Ovary (tissue), 9 donors: ENCODE measurements around the gene GYS1. TPM values are rescaled to one million over a fixed set of nuclear protein-coding genes. Genes with fewer than 3 reads are reported as not detected.

Source experiments
- DNase-seq, 5 donors: peaks; one replicate each; pipeline ENCODE4 v3.0.0-alpha.2; 2019 to 2020
- H3K27ac ChIP-seq, 2 donors: fragments of 200-600 bp; one replicate each; pipeline versions ENCODE4 v1.5.1 to v1.8.0; 2019 to 2022
- H3K27me3 ChIP-seq: fragments of 200-600 bp; one replicate; pipeline ENCODE4 v1.8.0; 2022
- H3K36me3 ChIP-seq: fragments of 200-600 bp; sonication (generic); one replicate; pipeline ENCODE4 v1.5.1; 2019
- H3K4me1 ChIP-seq: one replicate; pipeline ENCODE4 v1.8.1; 2013; ENCODE audit warnings: mild to moderate bottlenecking, moderate library complexity; ENCODE audit not compliant: insufficient read depth
- H3K4me3 ChIP-seq: fragments of 200-600 bp; sonication (generic); one replicate; pipeline ENCODE4 v1.5.1; 2017
- H3K9me3 ChIP-seq, 2 donors: fragments of 200-600 bp in 1 of 2; sonication (generic) in 1 of 2; one replicate each; pipeline versions ENCODE4 v1.5.1 to v1.8.1; 2013 to 2019; ENCODE audit warnings: mild to moderate bottlenecking in 1 of 2, moderate library complexity in 1 of 2
- EP300 ChIP-seq: sonication (generic); formaldehyde crosslinking; IDR thresholded peaks from one replicate; pipeline ENCODE4 v1.6.1; 2017; ENCODE audit warnings: antibody characterized with exemption
- POLR2A ChIP-seq: fragments of 450-650 bp; IDR thresholded peaks from one replicate; pipeline ENCODE4 v1.6.1; 2017; ENCODE audit warnings: antibody characterized with exemption, mild to moderate bottlenecking, moderate library complexity
- WGBS, 3 donors: extraction: QIAGEN DNeasy Blood & Tissue Kit in 1 of 3; methylation state at CpG; one replicate each; pipeline versions ENCODE4 v1.1.5 to v1.1.7; 2013 to 2017; 5-methylcytosine and 5-hydroxymethylcytosine counted together
- intact Hi-C, 4 donors: fragments of 100-400 bp; cut with DNase I; formaldehyde crosslinking; loops; one replicate each; pipeline versions ENCODE4 v1.11.0 to v1.15.1; 2022 to 2023
- polyA plus RNA-seq, 2 donors: library from polyadenylated mRNA; stranded (reverse); fragments of 200-250 nt in 1 of 2; fragments of 350-450 nt in 1 of 2; fragmentation: Illumina TruSeq in 1 of 2; extraction: RNeasy Lipid Tissue Mini Kit (QIAGEN cat#74804) in 1 of 2; gene quantifications; one replicate each; pipeline ENCODE4 v1.2.3, GENCODE V29; 2013 to 2014
- total RNA-seq, 7 donors: library from RNA; depleted of rRNA in 2 of 7; stranded (reverse); fragments of >200 nt in 2 of 7; fragmentation: NEBNext Ultra II Directional in 3 of 7; extraction: Animal tissue kit (Norgen Biotek cat#: 25700) in 3 of 7; gene quantifications; one replicate each; pipeline versions ENCODE4 v1.1.0 to v1.2.4, GENCODE V29; 2016 to 2023
- TF ChIP-seq, protein P1 (sequence below), 3 donors: fragments of 450-650 bp in 2 of 3; fragments of 200-600 bp in 1 of 3; IDR thresholded peaks; one replicate each; pipeline versions ENCODE4 v1.5.1 to v1.8.0; 2016 to 2022; ENCODE audit warnings: antibody characterized with exemption in 3 of 3, mild to moderate bottlenecking in 1 of 3
- donor health status: DM: no; HTN: no; CAD: no; lungs with moderate emphysema.
- donor health status: DM: no; HTN: no; CAD: no.
- donor health status: Bipolar disorder and iron deficiency.
- donor health status: DM: yes; HTN: yes; CAD: no.
- donor health status: DM: no; HTN: no; CAD: no.
- donor health status: DM: yes; HTN: yes; CAD: no.

GYS1 gene
- total and polyA plus RNA-seq, 9 donors = 16.3 to 33.6 (median 29.0) TPM

DNA sequence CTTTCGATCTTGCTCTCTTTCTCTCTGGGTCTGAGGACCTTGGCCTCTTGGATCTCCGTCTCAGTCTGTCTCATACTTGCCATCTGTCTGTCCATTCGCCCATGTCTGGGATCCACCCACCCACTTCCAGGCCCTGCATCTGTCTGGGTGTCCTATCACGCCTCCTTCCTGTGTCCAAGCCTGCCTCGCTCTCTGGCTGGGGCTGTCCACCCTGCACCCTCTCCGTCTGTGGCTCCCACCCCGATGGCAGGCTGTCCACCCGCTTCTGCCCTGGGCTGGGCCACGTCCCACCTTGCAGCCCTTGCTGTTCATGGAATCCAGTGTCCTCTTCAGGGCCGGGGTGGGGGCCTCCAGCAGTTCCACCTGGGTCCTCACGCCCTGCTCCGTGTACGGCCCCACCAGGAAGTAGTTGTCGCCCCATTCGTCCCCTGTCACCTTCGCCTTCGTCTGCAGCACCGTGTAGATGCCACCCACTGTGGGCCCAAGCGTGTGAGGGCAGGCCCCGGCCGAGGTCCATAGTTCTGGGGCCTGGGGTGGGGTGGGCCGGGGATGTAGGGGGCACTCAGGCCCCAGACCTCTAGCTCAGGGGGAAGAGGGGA, 2.0 kb downstream of the GYS1 start:
- Histone ChIP-seq H3K9me3 (no peaks in the 10 kb centered on the region), H3K4me1 (peaks cover 16% of the 10 kb centered on the region), H3K36me3 (no peaks in the 10 kb centered on the region), H3K4me3 (no peak overlapping the region), H3K27ac (peak overlapping the region in 1 of 2 donors; percentile 83), H3K27me3 (no peaks in the 10 kb centered on the region)
- DNase-seq = peak in 2 of 5 donors; percentile 18 to 38
- no peak for TF ChIP-seq EP300
- no peak for TF ChIP-seq POLR2A
- TF ChIP-seq, protein P1, sequence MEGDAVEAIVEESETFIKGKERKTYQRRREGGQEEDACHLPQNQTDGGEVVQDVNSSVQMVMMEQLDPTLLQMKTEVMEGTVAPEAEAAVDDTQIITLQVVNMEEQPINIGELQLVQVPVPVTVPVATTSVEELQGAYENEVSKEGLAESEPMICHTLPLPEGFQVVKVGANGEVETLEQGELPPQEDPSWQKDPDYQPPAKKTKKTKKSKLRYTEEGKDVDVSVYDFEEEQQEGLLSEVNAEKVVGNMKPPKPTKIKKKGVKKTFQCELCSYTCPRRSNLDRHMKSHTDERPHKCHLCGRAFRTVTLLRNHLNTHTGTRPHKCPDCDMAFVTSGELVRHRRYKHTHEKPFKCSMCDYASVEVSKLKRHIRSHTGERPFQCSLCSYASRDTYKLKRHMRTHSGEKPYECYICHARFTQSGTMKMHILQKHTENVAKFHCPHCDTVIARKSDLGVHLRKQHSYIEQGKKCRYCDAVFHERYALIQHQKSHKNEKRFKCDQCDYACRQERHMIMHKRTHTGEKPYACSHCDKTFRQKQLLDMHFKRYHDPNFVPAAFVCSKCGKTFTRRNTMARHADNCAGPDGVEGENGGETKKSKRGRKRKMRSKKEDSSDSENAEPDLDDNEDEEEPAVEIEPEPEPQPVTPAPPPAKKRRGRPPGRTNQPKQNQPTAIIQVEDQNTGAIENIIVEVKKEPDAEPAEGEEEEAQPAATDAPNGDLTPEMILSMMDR (IDR thresholded peaks at IDR 0.05) = no peak
- intact Hi-C loops = no loop called here
- 85 to 89% (median 87%) methylated on average over 20 to 22 of the region's 22 CpGs for WGBS, 3 donors

DNA sequence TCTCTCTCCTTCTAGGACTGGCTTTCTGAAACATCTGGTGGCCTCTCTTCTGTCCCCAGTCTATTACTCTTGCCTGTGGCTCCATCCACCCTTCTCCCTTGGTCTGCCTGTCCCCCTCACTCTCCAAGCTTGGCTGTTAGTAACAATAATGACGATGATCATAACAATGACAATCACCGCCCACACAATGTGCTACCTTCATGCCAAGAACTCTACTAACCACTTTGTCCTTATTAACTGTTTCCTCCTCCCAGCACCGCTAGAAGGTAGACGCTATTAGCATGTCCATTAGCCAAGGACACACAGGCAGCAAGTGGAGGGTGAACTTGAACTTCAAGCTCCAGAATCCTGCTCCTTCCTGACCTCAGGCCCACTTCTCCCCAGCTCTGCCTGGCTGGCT, 2.7 kb downstream of the GYS1 start:
- WGBS, 3 donors = 55 to 59% (median 57%) methylated on average over 4 of the region's 4 CpGs
- Histone ChIP-seq H3K27me3 (no peaks in the 10 kb centered on the region), H3K27ac (no peak overlapping the region), H3K4me1 (peaks cover 16% of the 10 kb centered on the region), H3K9me3 (no peaks in the 10 kb centered on the region), H3K36me3 (no peaks in the 10 kb centered on the region), H3K4me3 (no peak overlapping the region)
- DNase-seq = no peak
- intact Hi-C loops = no loop called here
- no peak for TF ChIP-seq POLR2A
- TF ChIP-seq, protein P1 (IDR thresholded peaks at IDR 0.05) = no peak
- TF ChIP-seq EP300 = no peak

DNA sequence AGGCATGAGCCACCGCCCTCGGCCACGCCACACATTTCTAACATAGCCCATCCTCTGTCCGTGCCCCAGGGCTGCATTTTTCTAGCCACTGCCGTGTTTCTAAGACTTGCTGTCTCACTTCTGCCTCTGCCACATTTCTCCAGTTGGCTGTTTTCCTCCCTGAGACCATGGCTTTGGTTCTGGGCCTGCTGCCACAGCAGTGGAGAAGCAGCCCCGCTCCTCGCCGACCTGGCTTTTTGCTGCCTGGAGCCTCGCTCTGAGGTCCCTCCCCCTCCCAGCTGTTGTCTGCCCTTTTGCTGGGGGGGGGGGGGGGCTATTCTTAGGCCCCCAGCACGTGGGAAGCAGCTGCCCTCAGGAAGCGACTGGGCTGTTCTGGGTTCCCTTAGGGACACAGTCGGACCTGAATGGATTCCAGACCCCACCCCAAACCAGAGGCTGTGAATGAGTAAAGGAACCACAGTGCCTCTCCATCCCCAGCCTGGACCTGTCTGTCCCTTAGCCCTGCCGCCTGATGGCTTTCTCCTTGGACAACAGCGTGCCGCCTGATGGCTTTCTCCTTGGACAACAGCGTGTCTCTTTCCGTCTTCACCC, 3.3 kb downstream of the GYS1 start:
- no peak overlapping the region for H3K4me3 ChIP-seq
- no peak for TF ChIP-seq POLR2A
- no peak for TF ChIP-seq EP300
- TF ChIP-seq, protein P1 (IDR thresholded peaks at IDR 0.05) = no peak
- WGBS, 3 donors = 61 to 66% (median 65%) methylated on average over 17 of the region's 17 CpGs
- H3K27ac ChIP-seq = no peak overlapping the region
- DNase-seq = no peak
- no peaks in the 10 kb centered on the region for H3K27me3 ChIP-seq
- no peaks in the 10 kb centered on the region for H3K9me3 ChIP-seq
- intact Hi-C loops = no loop called here
- H3K4me1 ChIP-seq = peaks cover 14% of the 10 kb centered on the region
- no peaks in the 10 kb centered on the region for H3K36me3 ChIP-seq

DNA sequence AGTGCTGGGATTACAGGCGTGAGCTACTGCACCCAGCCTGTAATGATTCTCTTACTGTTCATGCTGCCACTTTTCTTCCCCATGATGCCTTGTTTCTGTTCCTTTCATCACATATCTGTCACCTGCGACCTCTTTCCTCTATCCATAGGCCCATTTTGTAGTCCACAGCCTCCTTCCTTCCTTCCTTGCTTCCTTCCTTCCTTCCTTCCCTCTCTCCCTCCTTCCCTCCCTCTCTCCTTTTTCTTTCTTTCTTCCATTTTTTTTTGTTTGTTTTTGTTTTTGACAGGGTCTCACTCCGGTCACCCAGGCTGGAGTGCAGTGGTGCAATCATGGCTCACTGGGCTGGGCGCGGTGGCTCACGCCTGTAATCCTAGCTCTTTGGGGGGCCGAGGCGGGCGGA, 4.2 kb downstream of the GYS1 start:
- Histone ChIP-seq H3K4me1 (peaks cover 12% of the 10 kb centered on the region), H3K36me3 (no peaks in the 10 kb centered on the region), H3K27me3 (no peaks in the 10 kb centered on the region), H3K4me3 (no peak overlapping the region), H3K27ac (no peak overlapping the region), H3K9me3 (no peaks in the 10 kb centered on the region)
- 89 to 95% (median 94%) methylated on average over 9 of the region's 9 CpGs for WGBS, 3 donors
- no peak for TF ChIP-seq POLR2A
- TF ChIP-seq, protein P1 (IDR thresholded peaks at IDR 0.05) = no peak
- no peak for TF ChIP-seq EP300
- no peak for DNase-seq
- intact Hi-C loops = no loop called here
